Keratinocyte (primary cell): ENCODE data around the gene C18orf54. TPM values are rescaled to one million over a fixed set of nuclear protein-coding genes. Genes with fewer than 3 reads are reported as not detected.
"Not testable (repeated sequence)": the region's sequence is repeated elsewhere in the genome, so short reads cannot be mapped to it uniquely, and the experiment has no call there.

Experiments
- DNase-seq: peaks from one replicate; pipeline ENCODE4 v3.0.0-alpha.2; 2011; ENCODE audit warnings: low read depth, missing footprints, low spot score
- FAIRE-seq: peaks from 2 replicates; lab custom pipeline; 2011; peaks lifted over from hg19 to GRCh38; lab: Jason Lieb, UNC
- H2AFZ ChIP-seq: 2 replicates; pipeline ENCODE4 v1.6.0; 2012; ENCODE audit warnings: low read length, control low read depth, inconsistent platforms; ENCODE audit not compliant: control insufficient read depth
- H3K27ac ChIP-seq: 2 replicates; pipeline ENCODE4 v1.5.1; 2011; ENCODE audit warnings: low read length; ENCODE audit not compliant: control insufficient read depth, insufficient read depth
- H3K27me3 ChIP-seq: 3 replicates; pipeline ENCODE4 v1.6.0; 2011; ENCODE audit warnings: low read length; ENCODE audit not compliant: control insufficient read depth, insufficient read depth; ENCODE audit errors: extremely low read depth
- H3K36me3 ChIP-seq, 2 experiments: 2 replicates in 1 of 2; 3 replicates in 1 of 2; pipeline ENCODE4 v1.5.1; 2011; ENCODE audit warnings: low read length in 2 of 2, mild to moderate bottlenecking in 1 of 2; ENCODE audit not compliant: control insufficient read depth in 2 of 2, insufficient read depth in 2 of 2; ENCODE audit errors: extremely low read depth in 1 of 2
- H3K4me1 ChIP-seq: 3 replicates; pipeline ENCODE4 v1.5.1; 2011; ENCODE audit warnings: low read length; ENCODE audit not compliant: control insufficient read depth, insufficient read depth; ENCODE audit errors: extremely low read depth
- H3K4me2 ChIP-seq: 3 replicates; pipeline ENCODE4 v1.6.0; 2011; ENCODE audit warnings: low read depth, low read length; ENCODE audit not compliant: control insufficient read depth, insufficient read depth; ENCODE audit errors: extremely low read depth
- H3K4me3 ChIP-seq, 3 experiments: fragments of 200-600 bp in 1 of 3; sonication (generic) in 1 of 3; 2 replicates in 2 of 3; 3 replicates in 1 of 3; pipeline ENCODE4 v1.5.1; 2011 to 2016; ENCODE audit warnings: low read length in 3 of 3, mild to moderate bottlenecking in 3 of 3, control low read depth in 2 of 3, inconsistent platforms in 1 of 3, low read depth in 1 of 3, mixed read lengths in 1 of 3, mixed run types in 1 of 3, moderate library complexity in 1 of 3; ENCODE audit not compliant: control insufficient read depth in 2 of 3, insufficient read depth in 2 of 3; ENCODE audit errors: extremely low read depth in 1 of 3
- H3K79me2 ChIP-seq: 2 replicates; pipeline ENCODE4 v1.6.0; 2012; ENCODE audit warnings: low read length; ENCODE audit not compliant: control insufficient read depth, insufficient read depth
- H3K9ac ChIP-seq: 3 replicates; pipeline ENCODE4 v1.6.0; 2011; ENCODE audit warnings: low read length; ENCODE audit not compliant: control insufficient read depth, insufficient read depth; ENCODE audit errors: extremely low read depth
- H3K9me1 ChIP-seq: 3 replicates; pipeline ENCODE4 v1.6.0; 2011; ENCODE audit warnings: low read length; ENCODE audit not compliant: control insufficient read depth, insufficient read depth; ENCODE audit errors: extremely low read depth
- H3K9me3 ChIP-seq: 2 replicates; pipeline ENCODE4 v1.5.1; 2012; ENCODE audit warnings: low read depth, low read length; ENCODE audit not compliant: control insufficient read depth
- H4K20me1 ChIP-seq: 3 replicates; pipeline ENCODE4 v1.6.0; 2011; ENCODE audit warnings: low read length; ENCODE audit not compliant: control insufficient read depth, insufficient read depth; ENCODE audit errors: extremely low read depth
- CTCF ChIP-seq, 3 experiments: IDR thresholded peaks in 1 of 3; conservative IDR thresholded peaks in 1 of 3; optimal IDR thresholded peaks in 1 of 3; 2 replicates in 2 of 3; 3 replicates in 1 of 3; pipeline versions ENCODE3 to v1.5.1; 2011; ENCODE audit warnings: low read length in 3 of 3, mild to moderate bottlenecking in 3 of 3, moderate library complexity in 2 of 3, control low read depth in 1 of 3, inconsistent platforms in 1 of 3; ENCODE audit not compliant: insufficient read depth in 2 of 3; ENCODE audit errors: extremely low read depth in 1 of 3
- EZH2 ChIP-seq: IDR thresholded peaks from one replicate; pipeline ENCODE4 v1.6.1; 2012; ENCODE audit warnings: inconsistent platforms, mild to moderate bottlenecking, low read length, moderate library complexity
- dilution Hi-C: fragments of 300-500 bp; cut with MboI; formaldehyde crosslinking; loops from one replicate; pipeline ENCODE4 v1.7.0; 2020; ENCODE audit warnings: low sequenced_read_pairs; ENCODE audit not compliant: extremely low pct_ligation_motif_present
- polyA minus RNA-seq, 3 experiments: library from RNA; depleted of rRNA, polyadenylated mRNA; stranded (reverse); fragments of >200 nt; gene quantifications; 1 replicate in 1 of 3; 2 replicates in 1 of 3; 3 replicates in 1 of 3; pipeline ENCODE4 v1.2.3, GENCODE V29; 2011
- polyA plus RNA-seq, 5 experiments: library from polyadenylated mRNA; depleted of rRNA in 3 of 5; stranded (reverse) in 3 of 5; stranded (forward) in 1 of 5; unstranded in 1 of 5; fragments of >200 nt; gene quantifications; 1 replicate in 1 of 5; 2 replicates in 3 of 5; 3 replicates in 1 of 5; pipeline versions ENCODE4 v1.2.1 to v1.2.3, GENCODE V29; 2011 to 2012; ENCODE audit warnings: missing spikeins in 2 of 5, low read depth in 1 of 5, low replicate concordance in 1 of 5

C18orf54 gene
- polyA plus RNA-seq (1.9 to 5.1 TPM (median 3.0 TPM) in 3 replicates), polyA minus RNA-seq (1.5 to 6.2 TPM (median 1.6 TPM) in 3 replicates)
- polyA plus RNA-seq (2011; ENCODE audit: low read depth) = 0.90 TPM
- 1.8 and 3.4 TPM in 2 replicates for polyA plus RNA-seq (2011; cell fraction: cytosol; rRNA removed)
- 3.5 and 4.0 TPM in 2 replicates for polyA plus RNA-seq (2011; cell fraction: nucleus; rRNA removed)
- 0.56 and 3.9 TPM in 2 replicates for polyA plus RNA-seq (2012; ENCODE audit: low replicate concordance)
- polyA minus RNA-seq (2011; cell fraction: cytosol; rRNA and poly(A)+ RNA removed) = 2.9 TPM
- 2.2 and 4.3 TPM in 2 replicates for polyA minus RNA-seq (2011; cell fraction: nucleus; rRNA and poly(A)+ RNA removed)

- no peaks in the 10 kb centered on the region for H4K20me1 ChIP-seq
- TF ChIP-seq EZH2 (no peak), CTCF (optimal IDR thresholded peaks at IDR 0.05 in 1 of 3, IDR thresholded peaks at IDR 0.05 in 1 of 3, conservative IDR thresholded peaks at IDR 0.05 in 1 of 3; ENCODE audit: extremely low read depth in 1 of 3, insufficient read depth in 2 of 3, low read length in 3 of 3) (peak in 2 of 3 experiments; percentile 23 to 75)
- H3K27me3 ChIP-seq = no peaks in the 10 kb centered on the region
- peak; percentile 35 for DNase-seq
- dilution Hi-C loops = no loop called here
- no peaks in the 10 kb centered on the region for H3K9me1 ChIP-seq
- peak within 1 kb of the TSS; percentile 84 for H3K9ac ChIP-seq
- H3K79me2 ChIP-seq = peaks cover 7% of the 10 kb centered on the region
- H2AFZ ChIP-seq = peak within 1 kb of the TSS; percentile 96
- H3K9me3 ChIP-seq = no peaks in the 10 kb centered on the region
- peak; percentile 23 for FAIRE-seq
- H3K4me3 ChIP-seq = peak within 1 kb of the TSS; percentile 67 to 97 (median 95)
- no peaks in the 10 kb centered on the region for H3K36me3 ChIP-seq
- peak within 1 kb of the TSS; percentile 82 for H3K27ac ChIP-seq
- H3K4me1 ChIP-seq = peaks cover 10% of the 10 kb centered on the region
- peak within 1 kb of the TSS; percentile 89 for H3K4me2 ChIP-seq
Measured at GRCh38 chr18:54357660-54358494, at the start of gene C18orf54, which contains the start of gene STARD6. Gene C18orf54, plus strand, starts transcription at chr18:54357906. Its CDS starts 2,667 bp downstream, at chr18:54360573. Gene STARD6, minus strand, starts transcription at chr18:54357858. Its CDS starts 3,285 bp downstream, at chr18:54354573.

- H3K79me2 ChIP-seq, FAIRE-seq: not testable (repeated sequence)
Measured at GRCh38 chr18:54309564-54309963, 48.1 kb upstream of the C18orf54 start.

More at GRCh38 chr18:54309564-54309963, 48.1 kb upstream of the C18orf54 start:
- H3K4me3 ChIP-seq, H3K9me1 ChIP-seq, H4K20me1 ChIP-seq, H3K36me3 ChIP-seq, H3K27ac ChIP-seq, H3K4me2 ChIP-seq, H2AFZ ChIP-seq, H3K9me3 ChIP-seq, dilution Hi-C loops, H3K27me3 ChIP-seq, H3K9ac ChIP-seq, H3K4me1 ChIP-seq, DNase-seq: not testable (repeated sequence)
